ENCODE measurements around the gene CLEC6A.

CLEC6A gene

DNA sequence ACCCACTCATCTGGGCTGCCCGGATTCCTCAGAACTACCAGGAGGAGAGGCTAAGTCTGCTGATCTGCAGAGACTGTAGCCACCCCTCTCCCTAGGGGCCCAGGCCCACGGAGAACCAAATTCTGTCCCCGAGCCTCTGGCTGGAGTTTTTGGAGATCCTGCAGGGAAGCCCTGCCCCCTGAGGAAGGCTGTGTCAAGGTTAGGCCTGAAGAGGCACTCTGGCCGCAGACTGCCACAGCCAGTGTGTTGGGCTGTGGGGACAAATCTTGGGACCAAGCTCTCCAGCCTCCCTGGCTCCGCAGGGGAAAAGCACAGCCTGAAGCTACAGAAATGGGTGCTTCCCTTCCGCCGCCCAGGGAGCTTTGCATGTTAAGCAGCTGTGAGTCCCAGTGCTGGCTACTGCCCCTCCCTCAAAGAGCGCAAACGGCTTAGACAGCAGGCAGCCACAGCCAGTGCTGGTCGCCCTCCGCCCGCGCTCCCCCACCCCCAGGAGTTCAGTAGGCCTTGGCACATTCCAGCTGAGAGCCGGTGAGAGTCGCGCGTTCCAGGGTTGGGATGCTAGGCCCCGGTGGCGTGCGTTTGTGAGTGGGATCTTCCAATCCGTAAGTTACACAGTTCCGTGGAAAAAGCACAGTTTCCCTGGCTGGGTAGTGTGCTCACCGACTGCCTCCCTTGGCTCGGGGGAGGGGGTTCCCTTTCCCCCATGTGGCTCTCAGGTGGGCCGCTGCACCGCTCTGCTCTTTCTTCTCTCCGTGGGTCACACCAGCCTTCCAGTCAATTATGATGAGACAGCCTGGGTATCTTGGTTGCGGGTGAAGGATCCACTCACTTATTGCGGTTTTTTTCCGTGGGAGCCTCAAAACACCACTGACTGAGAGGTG, 71.7 kb downstream of the CLEC6A start:
- no peak overlapping the region for H3K4me3 ChIP-seq (ENCODE audit: low read depth, low read length)
- H3K9ac ChIP-seq (ENCODE audit: low read depth, low read length) = no peak overlapping the region
- H3K4me1 ChIP-seq (ENCODE audit: control insufficient read depth, insufficient read depth, low read length) = peaks cover 11% of the 10 kb centered on the region; the same call in 1 of the 2 replicates
- H3K27me3 ChIP-seq (ENCODE audit: control insufficient read depth, insufficient read depth, low read length) = no peaks in the 10 kb centered on the region
- H3K36me3 ChIP-seq (ENCODE audit: control insufficient read depth, insufficient read depth, low read length) = no peaks in the 10 kb centered on the region
- no peaks in the 10 kb centered on the region for H3K9me3 ChIP-seq (ENCODE audit: control insufficient read depth, insufficient read depth, low read length)
- no peak overlapping the region for H3K27ac ChIP-seq (ENCODE audit: low read depth, low read length)

Data from HUES48 (cell line).